K562 (cell line): ENCODE data around the gene MCEMP1. TPM values are rescaled to one million over a fixed set of nuclear protein-coding genes. Genes with fewer than 3 reads are reported as not detected.

Experiments used
- BRD4 ChIP-seq: fragments of 200-600 bp; sonication (generic); IDR thresholded peaks from 2 replicates; pipeline ENCODE4 v1.6.1; 2017; ENCODE audit warnings: inconsistent platforms
- BRF1 ChIP-seq: IDR thresholded peaks from 3 replicates; pipeline ENCODE4 v1.6.1; 2011; ENCODE audit warnings: borderline replicate concordance, mild to moderate bottlenecking; ENCODE audit not compliant: insufficient read length; ENCODE audit errors: extremely low read depth
- CHAMP1 ChIP-seq: fragments of 450-650 bp; IDR thresholded peaks from 2 replicates; pipeline ENCODE4 v1.6.1; 2016; ENCODE audit warnings: mild to moderate bottlenecking
- MCM7 ChIP-seq, 2 experiments: fragments of 450-650 bp; IDR thresholded peaks; 2 replicates each; pipeline ENCODE4 v1.6.1; 2016 to 2018
- NR2C2 ChIP-seq, 2 experiments: fragments of 200-800 bp in 1 of 2; sonication (Bioruptor generic) in 1 of 2; sonication (generic) in 1 of 2; formaldehyde crosslinking in 1 of 2; IDR thresholded peaks; 2 replicates each; pipeline versions ENCODE4 v1.6.1 to v1.8.0; 2016 to 2022; ENCODE audit warnings: mild to moderate bottlenecking in 1 of 2, missing compliant biosample characterization in 1 of 2, missing genetic modification characterization in 1 of 2, missing genetic modification reagents in 1 of 2
- OTX1 ChIP-seq: fragments of 450-650 bp; formaldehyde crosslinking; IDR thresholded peaks from 2 replicates; pipeline ENCODE4 v1.4.0; 2022; ENCODE audit warnings: mild to moderate bottlenecking
- PHB2 ChIP-seq: fragments of 450-650 bp; IDR thresholded peaks from 2 replicates; pipeline ENCODE4 v1.6.1; 2017; ENCODE audit warnings: low read depth
- PML ChIP-seq: IDR thresholded peaks from 2 replicates; pipeline ENCODE4 v1.6.1; 2012; ENCODE audit warnings: low read length, inconsistent platforms
- RAD21 ChIP-seq, 2 experiments: fragments of 250-450 bp in 1 of 2; fragments of 450-650 bp in 1 of 2; sonication (Bioruptor Pico) in 1 of 2; formaldehyde crosslinking in 1 of 2; IDR thresholded peaks in 1 of 2; conservative IDR thresholded peaks in 1 of 2; 2 replicates each; pipeline versions ENCODE4 v1.4.0 to v1.8.0; 2020 to 2022; ENCODE audit warnings: mild to moderate bottlenecking in 2 of 2, moderate library complexity in 1 of 2
- RBM39 ChIP-seq: fragments of 200-400 bp; formaldehyde crosslinking; optimal IDR thresholded peaks from 2 replicates; pipeline ENCODE3; 2018; ENCODE audit warnings: low read depth, low read length
- RFX7 ChIP-seq: fragments of 250-450 bp; sonication (Bioruptor Pico); IDR thresholded peaks from 2 replicates; pipeline ENCODE4 v1.5.1; 2021; ENCODE audit warnings: mild to moderate bottlenecking
- RHOXF2B ChIP-seq: fragments of 250-450 bp; sonication (Bioruptor Pico); conservative IDR thresholded peaks from 2 replicates; pipeline ENCODE4 v1.5.1; 2021
- RNF219 ChIP-seq: fragments of 250-450 bp; sonication (Bioruptor Pico); IDR thresholded peaks from 2 replicates; pipeline ENCODE4 v1.5.0; 2022; ENCODE audit warnings: mild to moderate bottlenecking
- SMARCC2 ChIP-seq: fragments of 450-650 bp; IDR thresholded peaks from 2 replicates; pipeline ENCODE4 v1.6.1; 2017; ENCODE audit warnings: antibody characterized with exemption, moderate library complexity, mild to moderate bottlenecking, low read depth
- SRF ChIP-seq, 2 experiments: fragments of 250-450, 450-650 bp in 1 of 2; sonication (Bioruptor Pico) in 1 of 2; sonication (generic) in 1 of 2; formaldehyde crosslinking; IDR thresholded peaks; 2 replicates each; pipeline versions ENCODE4 v1.5.0 to v1.5.1; 2020 to 2022; ENCODE audit warnings: mild to moderate bottlenecking in 1 of 2, missing genetic modification reagents in 1 of 2
- TOE1 ChIP-seq, 2 experiments: fragments of 450-650 bp in 1 of 2; sonication (generic) in 1 of 2; formaldehyde crosslinking in 1 of 2; IDR thresholded peaks; 2 replicates each; pipeline versions ENCODE4 v1.7.1 to v1.8.0; 2016 to 2022; ENCODE audit warnings: borderline replicate concordance in 2 of 2, mild to moderate bottlenecking in 2 of 2, antibody characterized with exemption in 1 of 2, inconsistent platforms in 1 of 2, low read depth in 1 of 2, missing genetic modification reagents in 1 of 2, moderate library complexity in 1 of 2
- TSC22D4 ChIP-seq: fragments of 450-650 bp; IDR thresholded peaks from 2 replicates; pipeline ENCODE4 v1.6.1; 2016; ENCODE audit warnings: missing genetic modification characterization, missing biosample characterization, control low read depth
- ZBTB7A ChIP-seq: IDR thresholded peaks from 2 replicates; pipeline ENCODE4 v1.6.1; 2011; ENCODE audit warnings: low read depth, mild to moderate bottlenecking, low read length, moderate library complexity, borderline replicate concordance; ENCODE audit not compliant: control insufficient read depth
- ZNF263 ChIP-seq: sonication (generic); formaldehyde crosslinking; IDR thresholded peaks from 2 replicates; pipeline ENCODE4 v1.8.0; 2022; ENCODE audit warnings: mild to moderate bottlenecking, missing genetic modification reagents, borderline replicate concordance
- ZNF764 ChIP-seq: fragments of 250-450 bp; sonication (Bioruptor Pico); IDR thresholded peaks from 2 replicates; pipeline ENCODE4 v1.4.0; 2020; ENCODE audit warnings: low read depth, mild to moderate bottlenecking, moderate library complexity
- polyA plus RNA-seq, 8 experiments: library from polyadenylated mRNA; depleted of rRNA in 4 of 8; stranded (reverse) in 5 of 8; unstranded in 3 of 8; fragments of >200 nt; fragmentation: Nextera tagmentation in 2 of 8; fragmentation: Illumina TruSeq in 1 of 8; extraction: Ambion mirVana in 2 of 8; extraction: Trizol in 1 of 8; gene quantifications; 2 replicates each; pipeline versions ENCODE4 v1.2.1 to v1.2.3, GENCODE V29; 2011 to 2014; ENCODE audit warnings: inconsistent platforms in 1 of 8, missing spikeins in 1 of 8
- total RNA-seq, 7 experiments: library from RNA; depleted of rRNA in 6 of 7; stranded (reverse); fragments of >200 nt in 6 of 7; fragmentation: Illumina TruSeq in 2 of 7; extraction: Trizol in 2 of 7; gene quantifications; 2 replicates each; pipeline versions ENCODE4 v1.2.1 to v1.2.3, GENCODE V29; 2011 to 2021; ENCODE audit warnings: low replicate concordance in 1 of 7
- TF ChIP-seq, protein P1 (sequence below): fragments of 450-650 bp; IDR thresholded peaks from 2 replicates; pipeline ENCODE4 v1.6.1; 2016

MCEMP1 gene
- total and polyA plus RNA-seq, 9 of the 15 experiments (the other 6 are each of a cell fraction or from before 2014, with no cell fraction given): 0.11 to 1.8 (median 0.51) TPM

DNA sequence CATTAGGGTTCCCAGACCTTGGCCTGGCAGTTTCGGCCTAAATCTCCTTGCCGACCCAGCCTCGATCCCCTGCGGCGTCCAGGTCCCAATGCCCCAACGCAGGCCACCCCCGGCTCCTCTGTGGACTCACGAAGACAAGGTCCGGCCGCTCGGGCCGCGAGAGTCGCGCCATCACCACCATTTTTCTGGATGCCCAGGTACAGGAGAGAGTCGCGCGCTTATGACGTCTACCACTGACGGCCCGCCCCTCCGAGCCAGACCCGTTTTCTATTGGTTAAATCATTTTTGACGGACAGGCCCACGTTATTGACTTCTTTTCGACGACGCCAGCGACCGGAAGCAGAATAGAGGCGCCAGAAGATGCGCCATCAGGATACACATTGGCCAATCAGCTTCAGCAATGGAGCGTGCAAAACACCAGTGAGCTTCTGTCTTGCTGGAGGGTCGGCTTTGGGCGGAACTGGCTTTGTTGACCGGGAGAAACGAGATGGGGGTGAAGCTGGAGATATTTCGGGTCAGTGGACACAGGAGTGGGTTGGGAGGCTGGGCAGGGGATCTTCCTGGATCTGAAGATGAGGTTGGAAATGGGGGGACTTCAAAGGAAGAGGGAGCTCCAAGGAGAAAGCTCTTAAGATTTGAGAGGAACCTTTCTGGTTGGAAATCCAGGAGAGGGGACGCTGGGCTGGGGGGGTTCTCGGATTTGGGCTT, 47.4 kb upstream of the MCEMP1 start, which contains the start of the genes PET100 and XAB2 (continued):
- TF ChIP-seq NR2C2 (CRISPR knock-in tag; IDR thresholded peaks at IDR 0.05) (peak; percentile 61; the same call in 1 of the 2 replicates), NR2C2 (tag; IDR thresholded peaks at IDR 0.05) (peak; percentile 90), RBM39 (no peak), ZNF764 (CRISPR knock-in tag) (no peak), BRF1 (no peak), OTX1 (CRISPR knock-in tag) (no peak), TSC22D4 (no peak), RAD21 (CRISPR knock-in tag; conservative IDR thresholded peaks at IDR 0.05 in 1 of 2, IDR thresholded peaks at IDR 0.05 in 1 of 2) (no peak), BRD4 (peak; percentile 74; the same call in 1 of the 2 replicates), CHAMP1 (no peak), SRF (CRISPR knock-in tag; IDR thresholded peaks at IDR 0.05) (no peak), ZBTB7A (no peak), RHOXF2B (no peak), PHB2 (no peak), RFX7 (CRISPR knock-in tag) (no peak), SMARCC2 (no peak), PML (peak; percentile 17; the same call in 1 of the 2 replicates), TOE1 (IDR thresholded peaks at IDR 0.05; ENCODE audit: borderline replicate concordance) (no peak), TOE1 (CRISPR knock-in tag; IDR thresholded peaks at IDR 0.05; ENCODE audit: borderline replicate concordance, low read depth) (no peak), RNF219 (CRISPR knock-in tag) (no peak), ZNF263 (CRISPR knock-in tag) (no peak), MCM7 (IDR thresholded peaks at IDR 0.05) (no peak)
- TF ChIP-seq, protein P1, sequence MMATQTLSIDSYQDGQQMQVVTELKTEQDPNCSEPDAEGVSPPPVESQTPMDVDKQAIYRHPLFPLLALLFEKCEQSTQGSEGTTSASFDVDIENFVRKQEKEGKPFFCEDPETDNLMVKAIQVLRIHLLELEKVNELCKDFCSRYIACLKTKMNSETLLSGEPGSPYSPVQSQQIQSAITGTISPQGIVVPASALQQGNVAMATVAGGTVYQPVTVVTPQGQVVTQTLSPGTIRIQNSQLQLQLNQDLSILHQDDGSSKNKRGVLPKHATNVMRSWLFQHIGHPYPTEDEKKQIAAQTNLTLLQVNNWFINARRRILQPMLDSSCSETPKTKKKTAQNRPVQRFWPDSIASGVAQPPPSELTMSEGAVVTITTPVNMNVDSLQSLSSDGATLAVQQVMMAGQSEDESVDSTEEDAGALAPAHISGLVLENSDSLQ: peak; percentile 100
